HepG2 (cell line): ENCODE data around the gene SNAP47. TPM values are rescaled to one million over a fixed set of nuclear protein-coding genes. Genes with fewer than 3 reads are reported as not detected.

Experiments
- ATAC-seq: fragments of 200-7000 bp; cut with Tn5 transposase; 3 replicates; pipeline ENCODE4 v1.9.1; 2020; ENCODE audit warnings: mild to moderate bottlenecking, moderate library complexity
- BruUV-seq: library from RNA; stranded (reverse); fragments of 400-500 nt; replicated peaks from 2 replicates; lab custom pipeline; 2021; lab: Mats Ljungman, UMichigan
- CTCF ChIA-PET: fragments of 300-600 bp; formaldehyde crosslinking; extraction: SDS; loops from one replicate; lab custom pipeline; 2021; ENCODE audit warnings: low total read pairs, inconsistent platforms, low intra/inter-chr PET ratio; lab: Yijun Ruan, JAX
- POLR2A ChIA-PET: fragments of 350-600 bp; sonication (Branson Sonifier 250); formaldehyde crosslinking; loops from one replicate; lab custom pipeline; 2020; ENCODE audit warnings: antibody characterized with exemption, inconsistent platforms; lab: Yijun Ruan, JAX
- DNase-seq: peaks from one replicate; pipeline ENCODE4 v3.0.0-alpha.2; 2015; ENCODE audit warnings: low spot score
- FAIRE-seq: peaks from 3 replicates; lab custom pipeline; 2011; peaks lifted over from hg19 to GRCh38; lab: Jason Lieb, UNC
- H2AFZ ChIP-seq: one replicate; pipeline ENCODE4 v1.6.1; 2011; ENCODE audit warnings: low read length, inconsistent platforms
- H3K27ac ChIP-seq: fragments of 300-600 bp; 3 replicates; pipeline ENCODE4 v1.8.0; 2011; ENCODE audit warnings: mixed run types, mild to moderate bottlenecking, mixed read lengths, low read length, inconsistent platforms; ENCODE audit not compliant: insufficient read depth; ENCODE audit errors: extremely low read length
- H3K27me3 ChIP-seq, 2 experiments: fragments of 200-600 bp in 1 of 2; 2 replicates in 1 of 2; 3 replicates in 1 of 2; pipeline versions ENCODE4 v1.6.0 to v1.8.0; 2011; ENCODE audit warnings: low read length in 2 of 2, mild to moderate bottlenecking in 2 of 2, moderate library complexity in 2 of 2, inconsistent platforms in 1 of 2; ENCODE audit not compliant: insufficient read depth in 2 of 2, control insufficient read depth in 1 of 2
- H3K36me3 ChIP-seq, 2 experiments: fragments of 200-600 bp in 1 of 2; replicated peaks in 1 of 2; 2 replicates in 1 of 2; 3 replicates in 1 of 2; pipeline versions ENCODE4 v1.5.1 to v1.8.0; 2011; ENCODE audit warnings: low read length in 2 of 2, inconsistent platforms in 1 of 2; ENCODE audit not compliant: insufficient read depth in 2 of 2, control insufficient read depth in 1 of 2
- H3K4me1 ChIP-seq: 2 replicates; pipeline ENCODE4 v1.5.1; 2012; ENCODE audit warnings: low read length, inconsistent platforms; ENCODE audit not compliant: insufficient read depth
- H3K4me2 ChIP-seq: 2 replicates; pipeline ENCODE4 v1.6.0; 2011; ENCODE audit warnings: low read depth, low read length, inconsistent platforms
- H3K4me3 ChIP-seq, 3 experiments: fragments of 200-600 bp in 1 of 3; sonication (generic), shearing (Covaris generic) in 1 of 3; replicated peaks in 1 of 3; 2 replicates each; pipeline ENCODE4 v1.5.1; 2011 to 2016; ENCODE audit warnings: low read length in 3 of 3, inconsistent platforms in 2 of 3, low read depth in 2 of 3, mild to moderate bottlenecking in 2 of 3, control low read depth in 1 of 3, mixed read lengths in 1 of 3; ENCODE audit not compliant: insufficient read depth in 1 of 3
- H3K79me2 ChIP-seq: one replicate; pipeline ENCODE4 v1.6.1; 2011; ENCODE audit warnings: low read length, inconsistent platforms; ENCODE audit not compliant: insufficient read depth
- H3K9ac ChIP-seq: 2 replicates; pipeline ENCODE4 v1.6.0; 2011; ENCODE audit warnings: mild to moderate bottlenecking, low read depth, low read length, inconsistent platforms; ENCODE audit not compliant: insufficient read depth
- H3K9me3 ChIP-seq: 2 replicates; pipeline ENCODE4 v1.5.1; 2012; ENCODE audit warnings: mild to moderate bottlenecking, low read length
- H4K20me1 ChIP-seq: 2 replicates; pipeline ENCODE4 v1.6.0; 2011; ENCODE audit warnings: inconsistent platforms, mild to moderate bottlenecking, low read length, moderate library complexity; ENCODE audit not compliant: insufficient read depth
- EZH2 ChIP-seq: conservative IDR thresholded peaks from 2 replicates; pipeline ENCODE4 v1.6.1; 2012; ENCODE audit warnings: mild to moderate bottlenecking, low read depth, low read length, moderate library complexity
- KMT2B ChIP-seq: IDR thresholded peaks from 2 replicates; pipeline ENCODE4 v1.6.1; 2016; ENCODE audit warnings: missing genetic modification reagents, missing compliant biosample characterization
- RCOR2 ChIP-seq: IDR thresholded peaks from 2 replicates; pipeline ENCODE4 v1.6.1; 2016; ENCODE audit warnings: missing biosample characterization, missing genetic modification reagents
- RXRA ChIP-seq: sonication (generic); formaldehyde crosslinking; IDR thresholded peaks from 2 replicates; pipeline ENCODE4 v1.5.1; 2020; ENCODE audit warnings: missing genetic modification reagents
- SSRP1 ChIP-seq: IDR thresholded peaks from 2 replicates; pipeline ENCODE4 v1.6.1; 2016; ENCODE audit warnings: control low read depth
- TSC22D2 ChIP-seq: sonication (generic); formaldehyde crosslinking; IDR thresholded peaks from 2 replicates; pipeline ENCODE4 v1.5.1; 2020; ENCODE audit warnings: missing genetic modification reagents, mild to moderate bottlenecking, borderline replicate concordance
- ZNF274 ChIP-seq: sonication (generic); formaldehyde crosslinking; IDR thresholded peaks from 2 replicates; pipeline ENCODE4 v1.5.1; 2020; ENCODE audit warnings: mild to moderate bottlenecking, missing genetic modification reagents
- ZNF331 ChIP-seq: sonication (generic); formaldehyde crosslinking; IDR thresholded peaks from 2 replicates; pipeline ENCODE4 v1.4.0; 2020; ENCODE audit warnings: missing genetic modification reagents
- ZNF567 ChIP-seq: sonication (generic); formaldehyde crosslinking; IDR thresholded peaks from 2 replicates; pipeline ENCODE4 v1.8.1; 2023; ENCODE audit warnings: mild to moderate bottlenecking, missing genetic modification reagents, borderline replicate concordance
- ZNF629 ChIP-seq: sonication (generic); formaldehyde crosslinking; conservative IDR thresholded peaks from 2 replicates; pipeline ENCODE4 v1.5.0; 2020; ENCODE audit warnings: missing genetic modification reagents
- ZNF781 ChIP-seq: sonication (generic); formaldehyde crosslinking; IDR thresholded peaks from 2 replicates; pipeline ENCODE4 v1.5.1; 2020; ENCODE audit warnings: borderline replicate concordance, mild to moderate bottlenecking, missing genetic modification reagents; ENCODE audit errors: not compliant biosample characterization
- WGBS: methylation state at CpG from one replicate; pipeline ENCODE4 v1.1.6; 2017; ENCODE audit warnings: low lambda C conversion rate; 5-methylcytosine and 5-hydroxymethylcytosine counted together
- in situ Hi-C: cut with HindIII; loops from 2 replicates; pipeline ENCODE4 v1.10.0; 2017; ENCODE audit warnings: low pct_unique_long_range_greater_than_20kb; ENCODE audit not compliant: extremely low pct_ligation_motif_present
- intact Hi-C: fragments of 100-400 bp; cut with micrococcal nuclease; formaldehyde crosslinking; loops from one replicate; pipeline ENCODE4 v1.10.0; 2022; ENCODE audit not compliant: unreplicated experiment
- polyA plus RNA-seq, 8 experiments: library from polyadenylated mRNA; depleted of rRNA in 3 of 8; stranded (reverse) in 7 of 8; unstranded in 1 of 8; fragments of >200 nt; fragmentation: Illumina TruSeq in 4 of 8; extraction: Trizol in 4 of 8; gene quantifications; 2 replicates each; pipeline versions ENCODE4 v1.2.1 to v1.2.3, GENCODE V29; 2011 to 2016; ENCODE audit warnings: low read depth in 4 of 8, missing spikeins in 1 of 8, mixed read lengths in 1 of 8; ENCODE audit not compliant: insufficient read depth in 1 of 8
- total RNA-seq, 5 experiments: library from RNA; depleted of rRNA; stranded (reverse); fragments of >200 nt; fragmentation: Illumina TruSeq; extraction: Trizol; gene quantifications; 2 replicates each; pipeline ENCODE4 v1.2.3, GENCODE V29; 2016; ENCODE audit warnings: low read depth in 1 of 5
- TF ChIP-seq, protein P1 (sequence below): sonication (generic); formaldehyde crosslinking; IDR thresholded peaks from 2 replicates; pipeline ENCODE4 v1.5.0; 2020; ENCODE audit warnings: mild to moderate bottlenecking, missing genetic modification reagents, moderate library complexity
- TF ChIP-seq, protein P2 (sequence below): sonication (generic); formaldehyde crosslinking; IDR thresholded peaks from 2 replicates; pipeline ENCODE4 v1.4.0; 2020; ENCODE audit warnings: missing genetic modification reagents
- TF ChIP-seq, protein P3 (sequence below): IDR thresholded peaks from 2 replicates; pipeline ENCODE4 v1.6.1; 2016

The SNAP47 gene
- total and polyA plus RNA-seq, 2 of the 13 experiments (the other 11 are each of a cell fraction or from before 2014, with no cell fraction given), result 13.6 to 25.1 TPM

DNA sequence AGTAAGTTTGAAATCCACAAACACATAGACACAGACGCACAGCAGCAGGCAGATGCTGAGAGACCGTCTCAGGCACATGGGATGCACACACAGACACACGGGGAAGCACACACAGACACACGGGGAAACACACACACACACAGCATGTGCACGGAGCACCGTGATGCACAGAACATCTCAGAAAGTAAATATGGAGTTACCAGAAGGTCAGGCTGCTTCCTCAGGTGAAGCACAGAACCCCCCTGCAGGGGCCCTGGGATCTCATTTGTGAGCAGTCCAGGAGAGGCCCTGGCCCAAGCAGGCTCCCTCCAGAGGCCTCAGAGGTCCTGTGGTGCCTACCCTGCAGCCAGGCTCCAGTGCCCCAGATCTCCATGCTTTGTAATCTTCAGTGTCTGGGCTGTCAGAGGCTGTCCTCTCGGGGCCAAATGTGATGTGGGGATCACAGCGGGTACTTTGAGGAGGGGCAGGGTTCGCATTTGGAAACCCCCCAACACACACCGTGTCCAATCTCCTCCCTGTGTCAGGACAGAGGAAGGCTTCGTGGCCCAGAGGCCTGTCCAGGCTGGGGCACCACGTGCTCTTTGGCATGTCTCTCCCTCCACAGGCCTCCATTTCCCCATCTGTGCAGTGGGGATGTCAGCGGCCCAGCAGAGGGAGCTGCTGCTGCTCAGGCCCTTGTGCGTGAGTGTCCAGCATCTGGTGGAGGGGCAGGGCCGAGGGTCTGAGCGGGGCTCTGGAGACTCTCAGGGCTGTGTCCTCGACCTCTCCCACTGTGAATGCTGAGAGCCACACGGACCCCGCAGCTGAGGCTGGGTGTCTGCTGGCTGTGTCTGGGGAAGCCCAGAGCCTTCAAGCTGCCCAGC lies 57.2 kb downstream of the SNAP47 start (continued):
- peak; percentile 87 for TF ChIP-seq ZNF629 (CRISPR knock-in tag)
- TF ChIP-seq RCOR2 (CRISPR knock-in tag), result no peak
- no peak for TF ChIP-seq RXRA
- TF ChIP-seq, protein P1, sequence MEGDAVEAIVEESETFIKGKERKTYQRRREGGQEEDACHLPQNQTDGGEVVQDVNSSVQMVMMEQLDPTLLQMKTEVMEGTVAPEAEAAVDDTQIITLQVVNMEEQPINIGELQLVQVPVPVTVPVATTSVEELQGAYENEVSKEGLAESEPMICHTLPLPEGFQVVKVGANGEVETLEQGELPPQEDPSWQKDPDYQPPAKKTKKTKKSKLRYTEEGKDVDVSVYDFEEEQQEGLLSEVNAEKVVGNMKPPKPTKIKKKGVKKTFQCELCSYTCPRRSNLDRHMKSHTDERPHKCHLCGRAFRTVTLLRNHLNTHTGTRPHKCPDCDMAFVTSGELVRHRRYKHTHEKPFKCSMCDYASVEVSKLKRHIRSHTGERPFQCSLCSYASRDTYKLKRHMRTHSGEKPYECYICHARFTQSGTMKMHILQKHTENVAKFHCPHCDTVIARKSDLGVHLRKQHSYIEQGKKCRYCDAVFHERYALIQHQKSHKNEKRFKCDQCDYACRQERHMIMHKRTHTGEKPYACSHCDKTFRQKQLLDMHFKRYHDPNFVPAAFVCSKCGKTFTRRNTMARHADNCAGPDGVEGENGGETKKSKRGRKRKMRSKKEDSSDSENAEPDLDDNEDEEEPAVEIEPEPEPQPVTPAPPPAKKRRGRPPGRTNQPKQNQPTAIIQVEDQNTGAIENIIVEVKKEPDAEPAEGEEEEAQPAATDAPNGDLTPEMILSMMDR (CRISPR knock-in tag), result peak; percentile 51
- TF ChIP-seq ZNF331 (CRISPR knock-in tag), result no peak

DNA sequence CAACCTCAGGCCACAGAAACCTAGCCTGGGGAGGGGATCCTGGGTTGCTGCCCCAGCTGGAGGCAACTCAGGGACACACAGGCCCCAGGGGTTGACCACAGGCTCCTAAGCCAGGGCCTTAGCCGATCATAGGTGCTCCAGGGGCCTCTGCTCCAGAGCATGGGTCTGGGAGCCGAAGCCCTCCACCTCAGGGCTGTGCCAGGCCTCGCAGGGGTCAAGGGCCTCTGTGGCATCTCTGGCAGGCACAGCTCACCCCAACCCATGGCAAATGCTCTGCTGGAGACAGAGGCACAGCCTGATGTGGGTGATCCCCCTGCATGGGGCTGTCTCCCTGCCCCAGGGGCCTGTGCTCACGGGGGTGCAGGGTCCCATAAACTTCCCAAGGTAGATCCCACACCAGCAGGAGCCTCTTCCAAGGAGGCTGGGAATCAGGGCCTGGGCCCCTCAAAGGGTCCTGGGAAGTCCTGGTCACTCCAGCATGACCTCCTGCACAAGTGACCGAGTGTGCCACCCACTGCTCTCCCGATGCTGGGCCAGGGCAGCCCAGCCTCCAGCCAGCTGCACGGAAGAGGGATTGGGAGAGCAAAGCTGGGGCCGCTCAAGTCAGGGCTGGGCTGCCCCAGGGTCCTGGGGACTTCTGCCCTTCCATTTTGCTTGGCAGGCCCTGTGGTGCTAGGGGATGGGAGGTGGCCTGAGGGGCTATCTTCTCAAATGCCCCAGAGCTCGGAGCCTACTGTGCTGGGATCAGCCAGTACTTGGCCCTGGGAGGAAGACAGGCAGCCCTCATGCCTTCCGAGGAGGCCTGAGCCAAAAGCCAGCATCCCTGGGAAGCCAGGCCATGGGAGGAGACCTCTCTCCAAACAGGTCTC lies 58.1 kb downstream of the SNAP47 start:
- no peak overlapping the region for H3K4me3 ChIP-seq
- ChIA-PET POLR2A (no interaction called here), CTCF (no interaction called here)
- whole genome bisulfite sequencing, result 0% methylated on average over 1 of the region's 10 CpGs
- no peaks in the 10 kb centered on the region for H3K79me2 ChIP-seq
- H3K27ac ChIP-seq, result no peak overlapping the region
- H3K9me3 ChIP-seq, result no peaks in the 10 kb centered on the region
- FAIRE-seq (no peak), DNase-seq (no peak), ATAC-seq (no peak)
- peaks cover 9% of the 10 kb centered on the region for H3K4me1 ChIP-seq
- H3K27me3 ChIP-seq, result peaks cover 14 to 48% of the 10 kb centered on the region in 2 experiments
- in situ Hi-C loops (no loop called here), intact Hi-C loops (no loop called here)
- H3K9ac ChIP-seq, result no peak overlapping the region
- no peak overlapping the region for H2AFZ ChIP-seq
- no peaks in the 10 kb centered on the region for H4K20me1 ChIP-seq
- no peaks in the 10 kb centered on the region for H3K36me3 ChIP-seq
- TF ChIP-seq TSC22D2 (CRISPR knock-in tag), result no peak
- no peak for TF ChIP-seq KMT2B (CRISPR knock-in tag)
- no peak for TF ChIP-seq ZNF567 (CRISPR knock-in tag)
- TF ChIP-seq ZNF781 (CRISPR knock-in tag), result no peak
- TF ChIP-seq, protein P2, sequence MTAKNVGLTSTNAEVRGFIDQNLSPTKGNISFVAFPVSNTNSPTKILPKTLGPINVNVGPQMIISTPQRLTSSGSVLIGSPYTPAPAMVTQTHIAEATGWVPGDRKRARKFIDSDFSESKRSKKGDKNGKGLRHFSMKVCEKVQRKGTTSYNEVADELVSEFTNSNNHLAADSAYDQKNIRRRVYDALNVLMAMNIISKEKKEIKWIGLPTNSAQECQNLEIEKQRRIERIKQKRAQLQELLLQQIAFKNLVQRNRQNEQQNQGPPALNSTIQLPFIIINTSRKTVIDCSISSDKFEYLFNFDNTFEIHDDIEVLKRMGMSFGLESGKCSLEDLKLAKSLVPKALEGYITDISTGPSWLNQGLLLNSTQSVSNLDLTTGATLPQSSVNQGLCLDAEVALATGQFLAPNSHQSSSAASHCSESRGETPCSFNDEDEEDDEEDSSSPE (CRISPR knock-in tag), result no peak
- TF ChIP-seq, protein P3, sequence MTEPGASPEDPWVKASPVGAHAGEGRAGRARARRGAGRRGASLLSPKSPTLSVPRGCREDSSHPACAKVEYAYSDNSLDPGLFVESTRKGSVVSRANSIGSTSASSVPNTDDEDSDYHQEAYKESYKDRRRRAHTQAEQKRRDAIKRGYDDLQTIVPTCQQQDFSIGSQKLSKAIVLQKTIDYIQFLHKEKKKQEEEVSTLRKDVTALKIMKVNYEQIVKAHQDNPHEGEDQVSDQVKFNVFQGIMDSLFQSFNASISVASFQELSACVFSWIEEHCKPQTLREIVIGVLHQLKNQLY (CRISPR knock-in tag), result no peak
- no peak for TF ChIP-seq ZNF274 (CRISPR knock-in tag)
- no peak for TF ChIP-seq SSRP1 (CRISPR knock-in tag)
- no peak for TF ChIP-seq EZH2
- H3K4me2 ChIP-seq, result no peak overlapping the region
- no TSS peak for BruUV-seq
